Trophoblast cell (in vitro differentiated cells and primary cell): ENCODE measurements around the gene CR1.

Experiments
- DNase-seq, 2 donors: peaks; one replicate each; pipeline ENCODE4 v3.0.0-alpha.2; 2016
- H2AFZ ChIP-seq: 2 replicates; pipeline ENCODE4 v1.6.1; 2013; ENCODE audit warnings: low read length, moderate library complexity, mild to moderate bottlenecking; ENCODE audit not compliant: insufficient read depth, poor library complexity
- H2AK5ac ChIP-seq: 2 replicates; pipeline ENCODE4 v1.6.1; 2013; ENCODE audit warnings: mild to moderate bottlenecking, low read length
- H2BK120ac ChIP-seq: 2 replicates; pipeline ENCODE4 v1.6.1; 2013; ENCODE audit warnings: low read length, mild to moderate bottlenecking, moderate library complexity; ENCODE audit not compliant: insufficient read depth, poor library complexity
- H2BK12ac ChIP-seq: 2 replicates; pipeline ENCODE4 v1.6.1; 2013; ENCODE audit warnings: mild to moderate bottlenecking, low read length, moderate library complexity
- H2BK5ac ChIP-seq: 2 replicates; pipeline ENCODE4 v1.6.1; 2013; ENCODE audit warnings: low read length, low read depth, moderate library complexity, mild to moderate bottlenecking; ENCODE audit not compliant: poor library complexity
- H3K14ac ChIP-seq: 2 replicates; pipeline ENCODE4 v1.6.1; 2013; ENCODE audit warnings: mild to moderate bottlenecking, low read length
- H3K18ac ChIP-seq: 2 replicates; pipeline ENCODE4 v1.6.1; 2013; ENCODE audit warnings: mild to moderate bottlenecking, low read length
- H3K23ac ChIP-seq: 2 replicates; pipeline ENCODE4 v1.6.1; 2013; ENCODE audit warnings: low read length
- H3K27ac ChIP-seq: 2 replicates; pipeline ENCODE4 v1.5.1; 2013; ENCODE audit warnings: low read depth, mild to moderate bottlenecking, inconsistent platforms, low read length, moderate library complexity
- H3K27me3 ChIP-seq: 2 replicates; pipeline ENCODE4 v1.6.1; 2013; ENCODE audit warnings: inconsistent platforms, mild to moderate bottlenecking, low read length, moderate library complexity; ENCODE audit not compliant: insufficient read depth
- H3K36me3 ChIP-seq, 2 experiments: 1 replicate in 1 of 2; 2 replicates in 1 of 2; pipeline ENCODE4 v1.6.1; 2013; ENCODE audit warnings: low read length in 2 of 2, mild to moderate bottlenecking in 2 of 2, moderate library complexity in 1 of 2; ENCODE audit not compliant: insufficient read depth in 2 of 2, control insufficient read depth in 1 of 2
- H3K4ac ChIP-seq: 2 replicates; pipeline ENCODE4 v1.6.1; 2013; ENCODE audit warnings: low read depth, mild to moderate bottlenecking, low read length, moderate library complexity
- H3K4me1 ChIP-seq, 2 experiments: 1 replicate in 1 of 2; 2 replicates in 1 of 2; pipeline ENCODE4 v1.6.1; 2013; ENCODE audit warnings: low read length in 2 of 2, mild to moderate bottlenecking in 2 of 2, moderate library complexity in 1 of 2; ENCODE audit not compliant: insufficient read depth in 2 of 2, control insufficient read depth in 1 of 2
- H3K4me2 ChIP-seq: 2 replicates; pipeline ENCODE4 v1.6.1; 2013; ENCODE audit warnings: inconsistent platforms, mild to moderate bottlenecking, low read length, moderate library complexity
- H3K4me3 ChIP-seq: 2 replicates; pipeline ENCODE4 v1.5.1; 2013; ENCODE audit warnings: mild to moderate bottlenecking, low read depth, low read length, inconsistent platforms
- H3K79me1 ChIP-seq: one replicate; pipeline ENCODE4 v1.6.1; 2013; ENCODE audit warnings: low read length
- H3K79me2 ChIP-seq: 2 replicates; pipeline ENCODE4 v1.6.1; 2013; ENCODE audit warnings: low read length, mild to moderate bottlenecking; ENCODE audit not compliant: control insufficient read depth, insufficient read depth, poor library complexity
- H3K9ac ChIP-seq: 2 replicates; pipeline ENCODE4 v1.6.1; 2013; ENCODE audit warnings: mild to moderate bottlenecking, low read length
- H3K9me3 ChIP-seq: 2 replicates; pipeline ENCODE4 v1.6.1; 2013; ENCODE audit warnings: low read depth, mild to moderate bottlenecking, control low read depth, inconsistent platforms, low read length; ENCODE audit not compliant: insufficient read depth
- H4K12ac ChIP-seq: 2 replicates; pipeline ENCODE4 v1.6.1; 2013; ENCODE audit warnings: low read depth, mild to moderate bottlenecking, low read length, moderate library complexity
- H4K8ac ChIP-seq: 2 replicates; pipeline ENCODE4 v1.6.1; 2013; ENCODE audit warnings: low read depth, mild to moderate bottlenecking, low read length, moderate library complexity
- H4K91ac ChIP-seq: one replicate; pipeline ENCODE4 v1.6.1; 2013; ENCODE audit warnings: low read depth, mild to moderate bottlenecking, low read length, moderate library complexity
- WGBS: extraction: QIAGEN DNeasy Blood & Tissue Kit; methylation state at CpG from one replicate; pipeline ENCODE4 v1.1.7; 2013; ENCODE audit warnings: missing lambda C conversion rate; ENCODE audit not compliant: insufficient read length, insufficient coverage; ENCODE audit errors: extremely low coverage; 5-methylcytosine and 5-hydroxymethylcytosine counted together

Gene CR1

DNA sequence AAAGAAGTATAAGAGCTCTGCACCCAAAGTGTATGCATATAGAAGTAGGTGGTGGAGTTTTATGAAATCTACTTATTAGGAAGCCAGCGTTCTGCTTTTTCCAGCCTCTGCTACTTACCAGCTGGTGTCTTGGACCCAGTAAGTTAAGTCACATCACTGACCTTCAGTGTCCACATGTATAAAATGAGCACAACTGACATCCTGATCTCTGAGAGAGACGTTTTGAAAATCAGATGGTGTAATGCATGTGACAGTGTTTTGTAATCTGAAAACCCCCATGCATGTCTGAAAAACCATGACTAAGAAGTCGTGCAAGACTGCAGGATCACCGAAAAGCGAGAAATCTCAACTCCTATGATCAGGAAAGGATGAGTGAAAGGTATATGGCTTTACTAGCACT is 2.0 kb downstream of the CR1 start:
- Histone ChIP-seq H2BK5ac (no peak overlapping the region), H4K12ac (no peak overlapping the region), H3K27ac (no peak overlapping the region), H3K79me1 (no peaks in the 10 kb centered on the region), H4K91ac (no peak overlapping the region), H3K9ac (no peak overlapping the region), H3K27me3 (peaks cover 20% of the 10 kb centered on the region), H3K4me2 (no peak overlapping the region), H3K14ac (no peak overlapping the region), H2BK120ac (no peak overlapping the region), H3K23ac (no peak overlapping the region), H4K8ac (no peak overlapping the region), H2AFZ (no peak overlapping the region), H2BK12ac (no peak overlapping the region), H3K79me2 (no peaks in the 10 kb centered on the region), H3K18ac (no peak overlapping the region), H3K4me3 (no peak overlapping the region), H3K4ac (no peak overlapping the region), H3K4me1 (peaks cover 4 to 6% of the 10 kb centered on the region in 2 experiments), H3K36me3 (no peaks in the 10 kb centered on the region), H3K9me3 (no peaks in the 10 kb centered on the region), H2AK5ac (no peak overlapping the region)
- no CpG with 5 or more reads among the region's 5 CpGs for WGBS
- DNase-seq: peak; percentile 65 to 85

DNA sequence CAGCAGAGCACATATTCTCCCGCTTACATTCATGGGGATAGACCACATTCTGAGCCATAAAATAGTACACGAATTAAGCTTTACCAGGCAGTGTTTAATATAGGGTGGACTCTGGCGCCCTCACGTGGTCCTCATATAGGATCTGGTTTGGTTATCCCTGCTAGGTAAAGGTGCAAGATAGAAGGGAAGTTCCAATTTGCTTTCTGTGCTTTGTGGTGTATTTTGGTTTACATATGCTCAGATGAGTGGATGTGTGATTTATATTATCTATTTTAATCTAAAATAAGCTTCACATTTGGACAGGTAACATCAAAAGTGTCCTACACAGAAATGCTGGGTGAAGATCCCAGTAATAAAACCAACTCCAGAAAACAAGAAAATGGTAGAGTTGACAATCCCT is 3.6 kb downstream of the CR1 start:
- WGBS: no CpG with 5 or more reads among the region's 4 CpGs
- Histone ChIP-seq H3K79me2 (no peaks in the 10 kb centered on the region), H3K9ac (no peak overlapping the region), H3K4me1 (peaks cover 4 to 6% of the 10 kb centered on the region in 2 experiments), H3K79me1 (no peaks in the 10 kb centered on the region), H3K18ac (no peak overlapping the region), H2BK120ac (no peak overlapping the region), H3K9me3 (no peaks in the 10 kb centered on the region), H3K4me2 (no peak overlapping the region), H4K91ac (no peak overlapping the region), H2AFZ (no peak overlapping the region), H3K23ac (no peak overlapping the region), H4K8ac (no peak overlapping the region), H2AK5ac (no peak overlapping the region), H3K27ac (no peak overlapping the region), H3K27me3 (peaks cover 20% of the 10 kb centered on the region), H3K4ac (no peak overlapping the region), H3K4me3 (no peak overlapping the region), H2BK12ac (no peak overlapping the region), H4K12ac (no peak overlapping the region), H2BK5ac (no peak overlapping the region), H3K14ac (no peak overlapping the region), H3K36me3 (no peaks in the 10 kb centered on the region)
- DNase-seq: peak; percentile 60 to 76

DNA sequence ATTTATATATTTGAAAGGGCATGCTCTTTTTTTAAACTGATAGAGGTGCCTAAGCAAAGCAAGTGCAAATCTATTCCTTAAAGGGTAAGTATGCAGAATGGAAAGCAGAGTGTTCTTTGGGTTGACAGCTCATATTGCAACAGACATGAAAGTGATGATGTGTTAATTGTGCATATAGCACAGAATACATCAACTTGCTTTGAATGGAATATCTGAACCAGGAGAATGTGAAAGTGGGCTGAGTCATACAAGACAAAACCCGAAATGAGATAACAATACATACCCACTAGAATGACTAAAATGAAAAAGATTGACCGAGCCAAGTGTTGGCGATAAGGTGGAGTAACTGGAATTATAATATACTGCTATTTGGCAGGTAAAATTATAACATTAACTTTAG is 4.3 kb downstream of the CR1 start:
- H4K8ac ChIP-seq: no peak overlapping the region
- H2AFZ ChIP-seq: no peak overlapping the region
- no peaks in the 10 kb centered on the region for H3K9me3 ChIP-seq
- no peak overlapping the region for H3K4me2 ChIP-seq
- no peaks in the 10 kb centered on the region for H3K79me2 ChIP-seq
- H3K4me1 ChIP-seq: peaks cover 4 to 6% of the 10 kb centered on the region in 2 experiments
- no peak overlapping the region for H4K91ac ChIP-seq
- DNase-seq: peak in 1 of 2 donors; percentile 5
- WGBS: no CpG with 5 or more reads among the region's 3 CpGs
- H3K18ac ChIP-seq: no peak overlapping the region
- no peak overlapping the region for H2BK12ac ChIP-seq
- H2BK120ac ChIP-seq: no peak overlapping the region
- no peak overlapping the region for H4K12ac ChIP-seq
- peaks cover 20% of the 10 kb centered on the region for H3K27me3 ChIP-seq
- no peak overlapping the region for H3K23ac ChIP-seq
- no peaks in the 10 kb centered on the region for H3K36me3 ChIP-seq
- no peaks in the 10 kb centered on the region for H3K79me1 ChIP-seq
- H3K14ac ChIP-seq: no peak overlapping the region
- no peak overlapping the region for H3K27ac ChIP-seq
- no peak overlapping the region for H3K4ac ChIP-seq
- H3K4me3 ChIP-seq: no peak overlapping the region
- H3K9ac ChIP-seq: no peak overlapping the region
- H2AK5ac ChIP-seq: no peak overlapping the region
- H2BK5ac ChIP-seq: no peak overlapping the region

DNA sequence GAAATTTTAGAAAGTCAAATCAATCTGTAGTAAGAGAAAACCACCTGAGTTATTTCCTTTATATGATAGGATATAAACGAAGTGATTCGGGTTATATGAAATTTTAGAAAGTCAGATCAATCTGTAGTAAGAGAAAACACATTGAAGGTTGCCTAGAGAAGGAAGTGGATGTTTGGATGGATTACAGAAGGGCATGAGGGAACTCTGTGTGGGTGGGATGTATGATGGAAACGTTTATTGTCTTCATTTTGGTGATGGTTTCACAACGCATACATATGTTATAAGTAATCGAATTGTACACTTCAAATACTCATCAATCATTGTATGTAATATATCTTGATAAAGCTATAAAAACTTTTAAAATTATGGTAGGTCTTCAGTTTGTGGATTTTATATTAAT is 5.1 kb downstream of the CR1 start:
- Histone ChIP-seq H3K79me2 (no peaks in the 10 kb centered on the region), H2AK5ac (no peak overlapping the region), H3K4me1 (peaks cover 3 to 4% of the 10 kb centered on the region in 2 experiments), H3K27me3 (peaks cover 15% of the 10 kb centered on the region), H2BK12ac (no peak overlapping the region), H3K9ac (no peak overlapping the region), H3K36me3 (no peaks in the 10 kb centered on the region), H3K27ac (no peak overlapping the region), H3K9me3 (no peaks in the 10 kb centered on the region), H2BK120ac (no peak overlapping the region), H4K91ac (no peak overlapping the region), H3K79me1 (no peaks in the 10 kb centered on the region), H3K23ac (no peak overlapping the region), H2AFZ (no peak overlapping the region), H3K18ac (no peak overlapping the region), H3K4ac (no peak overlapping the region), H3K4me2 (no peak overlapping the region), H3K4me3 (no peak overlapping the region), H4K12ac (no peak overlapping the region), H4K8ac (no peak overlapping the region), H3K14ac (no peak overlapping the region), H2BK5ac (no peak overlapping the region)
- no CpG with 5 or more reads among the region's 5 CpGs for WGBS
- DNase-seq: no peak
